Stimulated activated CD8-positive, alpha-beta memory T cell treated with anti-CD3 and anti-CD28 coated beads, Interleukin-15, amount 100 ng/mL, for 1 hour (primary cell): Measurements from ENCODE around the gene GCLC.
"Not testable (repeated sequence)": the region's sequence is repeated elsewhere in the genome, so short reads cannot be mapped to it uniquely, and the experiment has no call there.

Experiments used
- DNase-seq: peaks from one replicate; pipeline ENCODE4 v3.0.0-alpha.2; 2020; ENCODE audit warnings: low read depth

GCLC gene

GRCh38 chr6:53556986-53557715 is 12.2 kb upstream of the GCLC start:
- DNase-seq: no peak

- not testable (repeated sequence) for DNase-seq
These were observed 8.7 kb upstream of the GCLC start for GRCh38 chr6:53553600-53553999.

- DNase-seq: not testable (repeated sequence)
These were observed 6.8 kb upstream of the GCLC start for GRCh38 chr6:53551681-53552080.

- peak; percentile 87 for DNase-seq
These were observed 3.1 kb upstream of the GCLC start for GRCh38 chr6:53547811-53548496.

GRCh38 chr6:53547166-53547810 is 2.4 kb upstream of the GCLC start:
- DNase-seq: no peak

- no peak for DNase-seq
These were observed 1.4 kb upstream of the GCLC start for GRCh38 chr6:53546281-53546680.

GRCh38 chr6:53544217-53544469 is 758 bp downstream of the GCLC start:
- no peak for DNase-seq

GRCh38 chr6:53543359-53544216 is 1.3 kb downstream of the GCLC start:
- DNase-seq: no peak

- no peak for DNase-seq
These were observed 3.0 kb downstream of the GCLC start for GRCh38 chr6:53541900-53542299.

- no peak for DNase-seq
These were observed 4.7 kb downstream of the GCLC start for GRCh38 chr6:53540129-53540692.

- no peak for DNase-seq
These were observed 5.3 kb downstream of the GCLC start for GRCh38 chr6:53539561-53539960.

- DNase-seq: no peak
These were observed 8.3 kb downstream of the GCLC start for GRCh38 chr6:53536561-53536960.

- DNase-seq: no peak
These were observed 12.0 kb downstream of the GCLC start for GRCh38 chr6:53532942-53533341.

GRCh38 chr6:53532061-53532797 is 12.7 kb downstream of the GCLC start:
- no peak for DNase-seq

- DNase-seq: no peak
These were observed 14.0 kb downstream of the GCLC start for GRCh38 chr6:53530780-53531386.

- no peak for DNase-seq
These were observed 14.6 kb downstream of the GCLC start for GRCh38 chr6:53530346-53530745.

- DNase-seq: no peak
These were observed 15.4 kb downstream of the GCLC start for GRCh38 chr6:53529324-53530036.

- no peak for DNase-seq
These were observed 16.8 kb downstream of the GCLC start for GRCh38 chr6:53528107-53528506.

GRCh38 chr6:53527249-53527765 is 17.6 kb downstream of the GCLC start:
- no peak for DNase-seq

- DNase-seq: no peak
These were observed 18.9 kb downstream of the GCLC start for GRCh38 chr6:53526000-53526399.
